Neural cell (in vitro differentiated cells): Measurements from ENCODE around the gene NKAPD1. TPM values are rescaled to one million over a fixed set of nuclear protein-coding genes. Genes with fewer than 3 reads are reported as not detected.

Experiments
- H2AFZ ChIP-seq: fragments of 200-600, 300-800 bp; sonication (generic), shearing (Covaris generic); 2 replicates; pipeline ENCODE4 v1.6.0; 2014; ENCODE audit warnings: low read depth, mild to moderate bottlenecking, antibody characterized with exemption, low read length, moderate library complexity
- H3F3A ChIP-seq: fragments of 200-600 bp; shearing (Covaris generic); 2 replicates; pipeline ENCODE4 v1.6.1; 2016; ENCODE audit warnings: mild to moderate bottlenecking, moderate library complexity, mixed read lengths, antibody characterized with exemption, low read length; ENCODE audit not compliant: insufficient read depth, poor library complexity, severe bottlenecking
- H3K27ac ChIP-seq: fragments of 200-600, 300-800 bp; sonication (generic), shearing (Covaris generic); 2 replicates; pipeline ENCODE4 v1.5.1; 2014; ENCODE audit warnings: mild to moderate bottlenecking, low read length, moderate library complexity
- H3K27me3 ChIP-seq: fragments of 300-800, 200-600 bp; sonication (generic), shearing (Covaris generic); 2 replicates; pipeline ENCODE4 v1.6.0; 2014; ENCODE audit warnings: mild to moderate bottlenecking, low read depth, low read length, moderate library complexity; ENCODE audit not compliant: insufficient read depth
- H3K36me3 ChIP-seq: fragments of 300-800, 200-600 bp; sonication (generic), shearing (Covaris generic); 2 replicates; pipeline ENCODE4 v1.5.1; 2014; ENCODE audit warnings: mild to moderate bottlenecking, antibody characterized with exemption, low read length, moderate library complexity; ENCODE audit not compliant: insufficient read depth
- H3K4me2 ChIP-seq: fragments of 300-800, 200-600 bp; sonication (generic), shearing (Covaris generic); 2 replicates; pipeline ENCODE4 v1.6.0; 2014; ENCODE audit warnings: mild to moderate bottlenecking, low read length
- H3K4me3 ChIP-seq: fragments of 300-800, 200-600 bp; sonication (generic), shearing (Covaris generic); 2 replicates; pipeline ENCODE4 v1.5.1; 2014; ENCODE audit warnings: mild to moderate bottlenecking, low read length, moderate library complexity
- H3K79me2 ChIP-seq: fragments of 200-600 bp; shearing (Covaris generic); replicated peaks from 2 replicates; pipeline ENCODE4 v1.6.0; 2014; ENCODE audit warnings: mild to moderate bottlenecking, low read length, moderate library complexity; ENCODE audit not compliant: insufficient read depth
- H3K9ac ChIP-seq: fragments of 300-800, 200-600 bp; sonication (generic), shearing (Covaris generic); 2 replicates; pipeline ENCODE4 v1.6.1; 2016; ENCODE audit warnings: mild to moderate bottlenecking, low read length, mixed read lengths
- H3K9me2 ChIP-seq: fragments of 200-600 bp; shearing (Covaris generic); 2 replicates; pipeline ENCODE4 v1.6.1; 2016; ENCODE audit warnings: mild to moderate bottlenecking, low read length, mixed read lengths; ENCODE audit not compliant: insufficient read depth
- H3K9me3 ChIP-seq: fragments of 200-600, 300-800 bp; sonication (generic), shearing (Covaris generic); 2 replicates; pipeline ENCODE4 v1.6.1; 2016; ENCODE audit warnings: mild to moderate bottlenecking, mixed run types, low read length, moderate library complexity, mixed read lengths
- H4K20me1 ChIP-seq: fragments of 200-600 bp; shearing (Covaris generic); 2 replicates; pipeline ENCODE4 v1.6.1; 2016; ENCODE audit warnings: mild to moderate bottlenecking, mixed run types; ENCODE audit not compliant: insufficient read depth
- EP300 ChIP-seq: fragments of 450-650 bp; conservative IDR thresholded peaks from 2 replicates; pipeline ENCODE4 v1.6.1; 2014; ENCODE audit warnings: antibody characterized with exemption, mild to moderate bottlenecking, moderate library complexity; ENCODE audit not compliant: poor library complexity, severe bottlenecking
- EZH2 ChIP-seq: fragments of 200-600, 300-800 bp; shearing (Covaris generic), sonication (generic); IDR thresholded peaks from 2 replicates; pipeline ENCODE4 v1.6.1; 2014; ENCODE audit warnings: antibody characterized with exemption, low read length, borderline replicate concordance, mild to moderate bottlenecking; ENCODE audit not compliant: insufficient read depth, poor library complexity, severe bottlenecking
- MXI1 ChIP-seq: fragments of 450-650 bp; conservative IDR thresholded peaks from 2 replicates; pipeline ENCODE4 v1.6.1; 2014; ENCODE audit warnings: antibody characterized with exemption, mild to moderate bottlenecking; ENCODE audit not compliant: poor library complexity, severe bottlenecking
- POLR2AphosphoS5 ChIP-seq: IDR thresholded peaks from 2 replicates; pipeline ENCODE4 v1.6.1; 2012
- RAD21 ChIP-seq: fragments of 450-650 bp; conservative IDR thresholded peaks from 2 replicates; pipeline ENCODE4 v1.6.1; 2014; ENCODE audit warnings: antibody characterized with exemption, mild to moderate bottlenecking, moderate library complexity
- SMC3 ChIP-seq: fragments of 450-650 bp; conservative IDR thresholded peaks from 2 replicates; pipeline ENCODE4 v1.6.1; 2014; ENCODE audit warnings: antibody characterized with exemption, mild to moderate bottlenecking, moderate library complexity; ENCODE audit not compliant: poor library complexity
- TAF1 ChIP-seq: IDR thresholded peaks from 2 replicates; pipeline ENCODE4 v1.6.1; 2012; ENCODE audit warnings: low read depth
- polyA plus RNA-seq: library from polyadenylated mRNA; depleted of rRNA; stranded (reverse); fragments of >200 nt; gene quantifications from 2 replicates; pipeline ENCODE4 v1.2.3, GENCODE V29; 2014
- TF ChIP-seq, protein P1 (sequence below): IDR thresholded peaks from 2 replicates; pipeline ENCODE4 v1.6.1; 2012; ENCODE audit warnings: borderline replicate concordance
- TF ChIP-seq, protein P2 (sequence below): fragments of 450-650 bp; IDR thresholded peaks from 2 replicates; pipeline ENCODE4 v1.5.1; 2014; ENCODE audit warnings: antibody characterized with exemption, mild to moderate bottlenecking, moderate library complexity; ENCODE audit not compliant: poor library complexity, severe bottlenecking

Gene NKAPD1
- polyA plus RNA-seq, 1 donor from 2014 or later = 37.7 TPM

DNA sequence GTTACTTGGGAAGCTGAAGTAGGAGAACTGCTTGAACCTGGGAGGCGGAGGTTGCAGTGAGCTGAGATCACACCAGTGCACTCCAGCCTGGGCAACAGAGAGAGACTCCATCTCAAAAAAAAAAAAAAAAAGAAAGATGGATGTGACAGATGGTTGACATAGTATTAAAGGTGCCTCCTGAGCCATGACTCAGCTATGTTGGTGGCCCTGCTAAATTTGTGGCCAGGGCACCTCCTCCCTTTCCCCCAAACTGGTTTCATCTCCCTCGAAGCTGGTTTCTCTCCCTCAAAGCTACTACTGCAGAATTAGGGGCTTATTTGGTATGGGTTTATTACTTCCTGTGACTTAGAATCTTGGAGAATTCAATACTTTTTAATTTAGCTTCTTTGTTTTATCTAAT lies 44.1 kb downstream of the NKAPD1 start:
- TF ChIP-seq SMC3 (no peak), TAF1 (no peak), MXI1 (no peak), RAD21 (no peak), EZH2 (no peak), POLR2AphosphoS5 (no peak), EP300 (no peak)
- TF ChIP-seq, protein P1, sequence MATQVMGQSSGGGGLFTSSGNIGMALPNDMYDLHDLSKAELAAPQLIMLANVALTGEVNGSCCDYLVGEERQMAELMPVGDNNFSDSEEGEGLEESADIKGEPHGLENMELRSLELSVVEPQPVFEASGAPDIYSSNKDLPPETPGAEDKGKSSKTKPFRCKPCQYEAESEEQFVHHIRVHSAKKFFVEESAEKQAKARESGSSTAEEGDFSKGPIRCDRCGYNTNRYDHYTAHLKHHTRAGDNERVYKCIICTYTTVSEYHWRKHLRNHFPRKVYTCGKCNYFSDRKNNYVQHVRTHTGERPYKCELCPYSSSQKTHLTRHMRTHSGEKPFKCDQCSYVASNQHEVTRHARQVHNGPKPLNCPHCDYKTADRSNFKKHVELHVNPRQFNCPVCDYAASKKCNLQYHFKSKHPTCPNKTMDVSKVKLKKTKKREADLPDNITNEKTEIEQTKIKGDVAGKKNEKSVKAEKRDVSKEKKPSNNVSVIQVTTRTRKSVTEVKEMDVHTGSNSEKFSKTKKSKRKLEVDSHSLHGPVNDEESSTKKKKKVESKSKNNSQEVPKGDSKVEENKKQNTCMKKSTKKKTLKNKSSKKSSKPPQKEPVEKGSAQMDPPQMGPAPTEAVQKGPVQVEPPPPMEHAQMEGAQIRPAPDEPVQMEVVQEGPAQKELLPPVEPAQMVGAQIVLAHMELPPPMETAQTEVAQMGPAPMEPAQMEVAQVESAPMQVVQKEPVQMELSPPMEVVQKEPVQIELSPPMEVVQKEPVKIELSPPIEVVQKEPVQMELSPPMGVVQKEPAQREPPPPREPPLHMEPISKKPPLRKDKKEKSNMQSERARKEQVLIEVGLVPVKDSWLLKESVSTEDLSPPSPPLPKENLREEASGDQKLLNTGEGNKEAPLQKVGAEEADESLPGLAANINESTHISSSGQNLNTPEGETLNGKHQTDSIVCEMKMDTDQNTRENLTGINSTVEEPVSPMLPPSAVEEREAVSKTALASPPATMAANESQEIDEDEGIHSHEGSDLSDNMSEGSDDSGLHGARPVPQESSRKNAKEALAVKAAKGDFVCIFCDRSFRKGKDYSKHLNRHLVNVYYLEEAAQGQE = no peak
- TF ChIP-seq, protein P2, sequence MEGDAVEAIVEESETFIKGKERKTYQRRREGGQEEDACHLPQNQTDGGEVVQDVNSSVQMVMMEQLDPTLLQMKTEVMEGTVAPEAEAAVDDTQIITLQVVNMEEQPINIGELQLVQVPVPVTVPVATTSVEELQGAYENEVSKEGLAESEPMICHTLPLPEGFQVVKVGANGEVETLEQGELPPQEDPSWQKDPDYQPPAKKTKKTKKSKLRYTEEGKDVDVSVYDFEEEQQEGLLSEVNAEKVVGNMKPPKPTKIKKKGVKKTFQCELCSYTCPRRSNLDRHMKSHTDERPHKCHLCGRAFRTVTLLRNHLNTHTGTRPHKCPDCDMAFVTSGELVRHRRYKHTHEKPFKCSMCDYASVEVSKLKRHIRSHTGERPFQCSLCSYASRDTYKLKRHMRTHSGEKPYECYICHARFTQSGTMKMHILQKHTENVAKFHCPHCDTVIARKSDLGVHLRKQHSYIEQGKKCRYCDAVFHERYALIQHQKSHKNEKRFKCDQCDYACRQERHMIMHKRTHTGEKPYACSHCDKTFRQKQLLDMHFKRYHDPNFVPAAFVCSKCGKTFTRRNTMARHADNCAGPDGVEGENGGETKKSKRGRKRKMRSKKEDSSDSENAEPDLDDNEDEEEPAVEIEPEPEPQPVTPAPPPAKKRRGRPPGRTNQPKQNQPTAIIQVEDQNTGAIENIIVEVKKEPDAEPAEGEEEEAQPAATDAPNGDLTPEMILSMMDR = no peak
- Histone ChIP-seq H3K9me3 (no peaks in the 10 kb centered on the region), H3K9me2 (no peaks in the 10 kb centered on the region), H4K20me1 (no peaks in the 10 kb centered on the region), H2AFZ (no peak overlapping the region), H3K4me3 (no peak overlapping the region), H3K27ac (no peak overlapping the region), H3K36me3 (no peaks in the 10 kb centered on the region), H3K79me2 (no peaks in the 10 kb centered on the region), H3K4me2 (no peak overlapping the region), H3F3A (no peaks in the 10 kb centered on the region), H3K9ac (no peak overlapping the region), H3K27me3 (no peaks in the 10 kb centered on the region)

DNA sequence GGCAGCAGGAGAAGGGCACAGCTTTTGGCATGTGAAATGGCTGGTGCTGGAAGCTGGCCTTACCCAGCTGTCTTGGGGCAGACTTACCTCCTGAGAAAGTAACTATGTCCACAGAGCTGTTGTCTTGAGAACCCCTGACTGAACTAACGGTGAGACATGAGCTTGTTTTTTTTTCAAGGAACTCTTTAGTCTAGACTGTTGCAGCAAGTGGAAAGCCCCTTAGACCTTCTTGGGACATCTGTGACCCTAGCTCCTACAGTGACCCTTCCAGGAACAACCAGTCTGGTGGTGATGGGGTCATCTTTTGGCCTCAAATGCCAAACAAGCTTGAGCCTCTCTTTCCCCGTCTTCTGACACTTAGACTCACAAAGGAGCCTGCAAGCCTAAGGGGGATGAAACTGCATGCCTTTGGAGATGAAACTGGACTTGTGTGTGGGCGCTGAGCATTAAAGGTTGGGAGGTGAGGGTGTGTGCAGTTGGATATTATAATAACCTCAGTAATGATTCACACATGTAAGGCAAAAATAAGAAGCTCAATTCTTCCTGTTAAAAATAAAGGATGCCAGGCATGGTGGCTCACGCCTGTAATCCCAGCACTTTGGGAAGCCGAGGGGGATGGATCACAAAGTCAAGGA lies 48.0 kb downstream of the NKAPD1 start:
- TF ChIP-seq POLR2AphosphoS5 = no peak
- no peak for TF ChIP-seq RAD21
- no peak for TF ChIP-seq MXI1
- TF ChIP-seq EZH2 = no peak
- no peak for TF ChIP-seq TAF1
- no peak for TF ChIP-seq EP300
- TF ChIP-seq, protein P1 = no peak
- no peak for TF ChIP-seq SMC3
- TF ChIP-seq, protein P2 = no peak
- H3K9me3 ChIP-seq = no peaks in the 10 kb centered on the region
- H3K4me2 ChIP-seq = no peak overlapping the region
- no peaks in the 10 kb centered on the region for H3K27me3 ChIP-seq
- H3K27ac ChIP-seq = no peak overlapping the region
- H3K4me3 ChIP-seq = no peak overlapping the region
- no peak overlapping the region for H3K9ac ChIP-seq
- H3K9me2 ChIP-seq = no peaks in the 10 kb centered on the region
- no peaks in the 10 kb centered on the region for H3F3A ChIP-seq
- no peaks in the 10 kb centered on the region for H3K79me2 ChIP-seq
- no peak overlapping the region for H2AFZ ChIP-seq
- H4K20me1 ChIP-seq = no peaks in the 10 kb centered on the region
- H3K36me3 ChIP-seq = no peaks in the 10 kb centered on the region
